Activated T-cell treated with anti-CD3 and anti-CD28 coated beads for 1 hour (primary cell): Measurements from ENCODE around the gene SCNN1B.
"Not testable (repeated sequence)": the region's sequence is repeated elsewhere in the genome, so short reads cannot be mapped to it uniquely, and the experiment has no call there.

Source experiments
- DNase-seq: peaks from one replicate; pipeline ENCODE4 v3.0.0-alpha.2; 2020; ENCODE audit warnings: low read depth

SCNN1B gene

GRCh38 chr16:23355106-23355670 lies 53.1 kb downstream of the SCNN1B start:
- no peak for DNase-seq

GRCh38 chr16:23356941-23357340 lies 54.8 kb downstream of the SCNN1B start:
- DNase-seq: no peak

- no peak for DNase-seq
These were observed 55.7 kb downstream of the SCNN1B start for GRCh38 chr16:23357761-23358290.

- DNase-seq: no peak
These were observed 57.1 kb downstream of the SCNN1B start for GRCh38 chr16:23359092-23359760.

GRCh38 chr16:23362460-23363317 lies 60.6 kb downstream of the SCNN1B start:
- DNase-seq: no peak

GRCh38 chr16:23365602-23366240 lies 63.6 kb downstream of the SCNN1B start:
- no peak for DNase-seq

- not testable (repeated sequence) for DNase-seq
These were observed 64.2 kb downstream of the SCNN1B start for GRCh38 chr16:23366341-23366740.

GRCh38 chr16:23367564-23367963 lies 65.5 kb downstream of the SCNN1B start:
- DNase-seq: no peak

- DNase-seq: no peak
These were observed 65.9 kb downstream of the SCNN1B start for GRCh38 chr16:23367988-23368387.

- DNase-seq: no peak
These were observed 66.4 kb downstream of the SCNN1B start for GRCh38 chr16:23368469-23368868.

GRCh38 chr16:23369416-23369815 lies 67.3 kb downstream of the SCNN1B start:
- no peak for DNase-seq

- no peak for DNase-seq
These were observed 69.3 kb downstream of the SCNN1B start for GRCh38 chr16:23371368-23371767.

GRCh38 chr16:23373436-23374219 lies 71.5 kb downstream of the SCNN1B start:
- DNase-seq: no peak

GRCh38 chr16:23374721-23375510 lies 72.8 kb downstream of the SCNN1B start:
- no peak for DNase-seq

GRCh38 chr16:23375643-23376042 lies 73.5 kb downstream of the SCNN1B start:
- no peak for DNase-seq

- DNase-seq: no peak
These were observed 75.2 kb downstream of the SCNN1B start for GRCh38 chr16:23377071-23377931.

- no peak for DNase-seq
These were observed 76.2 kb downstream of the SCNN1B start for GRCh38 chr16:23378256-23378655.

GRCh38 chr16:23378921-23379320 lies 76.8 kb downstream of the SCNN1B start:
- DNase-seq: no peak

GRCh38 chr16:23379707-23380106 lies 77.6 kb downstream of the SCNN1B start:
- DNase-seq: no peak

- no peak for DNase-seq
These were observed 78.4 kb downstream of the SCNN1B start for GRCh38 chr16:23380501-23380951.
